ENCODE results near the gene DRAM1.

The DRAM1 gene

DNA sequence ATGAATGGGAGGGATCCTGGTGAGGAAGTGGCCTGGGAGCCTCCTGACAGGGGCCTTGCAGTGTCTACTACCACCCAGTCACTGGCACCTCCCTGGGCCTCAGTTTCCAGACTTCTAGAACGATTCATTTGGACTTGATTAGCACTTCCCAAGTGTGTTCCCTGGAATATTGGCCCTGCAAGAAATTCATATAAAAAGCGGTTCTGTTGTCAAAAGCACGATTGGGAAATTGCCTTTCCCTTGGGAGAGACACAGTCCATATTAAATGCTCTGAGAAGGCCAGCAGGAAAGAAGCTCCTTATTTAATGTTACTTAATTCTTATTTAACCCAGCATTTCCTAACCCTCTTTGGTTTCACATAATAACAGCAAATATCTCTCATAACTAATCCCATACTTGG is 61.9 kb downstream of the DRAM1 start:
- TF ChIP-seq, protein P1, sequence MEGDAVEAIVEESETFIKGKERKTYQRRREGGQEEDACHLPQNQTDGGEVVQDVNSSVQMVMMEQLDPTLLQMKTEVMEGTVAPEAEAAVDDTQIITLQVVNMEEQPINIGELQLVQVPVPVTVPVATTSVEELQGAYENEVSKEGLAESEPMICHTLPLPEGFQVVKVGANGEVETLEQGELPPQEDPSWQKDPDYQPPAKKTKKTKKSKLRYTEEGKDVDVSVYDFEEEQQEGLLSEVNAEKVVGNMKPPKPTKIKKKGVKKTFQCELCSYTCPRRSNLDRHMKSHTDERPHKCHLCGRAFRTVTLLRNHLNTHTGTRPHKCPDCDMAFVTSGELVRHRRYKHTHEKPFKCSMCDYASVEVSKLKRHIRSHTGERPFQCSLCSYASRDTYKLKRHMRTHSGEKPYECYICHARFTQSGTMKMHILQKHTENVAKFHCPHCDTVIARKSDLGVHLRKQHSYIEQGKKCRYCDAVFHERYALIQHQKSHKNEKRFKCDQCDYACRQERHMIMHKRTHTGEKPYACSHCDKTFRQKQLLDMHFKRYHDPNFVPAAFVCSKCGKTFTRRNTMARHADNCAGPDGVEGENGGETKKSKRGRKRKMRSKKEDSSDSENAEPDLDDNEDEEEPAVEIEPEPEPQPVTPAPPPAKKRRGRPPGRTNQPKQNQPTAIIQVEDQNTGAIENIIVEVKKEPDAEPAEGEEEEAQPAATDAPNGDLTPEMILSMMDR (IDR thresholded peaks at IDR 0.05): no peak
- TF ChIP-seq ZFX (IDR thresholded peaks at IDR 0.05; ENCODE audit: borderline replicate concordance): no peak
- no peak overlapping the region for H3K27ac ChIP-seq

DNA sequence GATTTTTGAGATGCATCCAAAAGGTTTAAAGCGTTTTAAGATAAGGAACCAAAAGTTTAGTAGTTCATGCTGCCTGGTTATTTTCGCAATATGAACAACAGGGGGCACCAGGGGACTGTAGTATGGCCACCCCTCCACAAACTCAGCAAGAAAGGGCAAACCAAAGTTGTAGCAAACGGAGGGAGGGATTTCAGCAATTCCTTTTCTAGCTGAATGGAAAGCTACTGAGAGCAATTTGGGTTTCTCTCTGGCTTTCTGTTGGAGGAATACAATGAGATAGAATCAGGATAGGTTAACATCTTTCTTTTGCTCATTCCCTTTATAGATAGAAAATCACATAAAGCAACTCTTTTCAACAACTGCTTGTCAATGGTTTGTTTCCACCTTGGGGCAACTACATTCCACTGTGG is 62.5 kb downstream of the DRAM1 start:
- H3K27ac ChIP-seq: no peak overlapping the region
- TF ChIP-seq, protein P1 (IDR thresholded peaks at IDR 0.05): peak; percentile 96
- no peak for TF ChIP-seq ZFX (IDR thresholded peaks at IDR 0.05; ENCODE audit: borderline replicate concordance)

DNA sequence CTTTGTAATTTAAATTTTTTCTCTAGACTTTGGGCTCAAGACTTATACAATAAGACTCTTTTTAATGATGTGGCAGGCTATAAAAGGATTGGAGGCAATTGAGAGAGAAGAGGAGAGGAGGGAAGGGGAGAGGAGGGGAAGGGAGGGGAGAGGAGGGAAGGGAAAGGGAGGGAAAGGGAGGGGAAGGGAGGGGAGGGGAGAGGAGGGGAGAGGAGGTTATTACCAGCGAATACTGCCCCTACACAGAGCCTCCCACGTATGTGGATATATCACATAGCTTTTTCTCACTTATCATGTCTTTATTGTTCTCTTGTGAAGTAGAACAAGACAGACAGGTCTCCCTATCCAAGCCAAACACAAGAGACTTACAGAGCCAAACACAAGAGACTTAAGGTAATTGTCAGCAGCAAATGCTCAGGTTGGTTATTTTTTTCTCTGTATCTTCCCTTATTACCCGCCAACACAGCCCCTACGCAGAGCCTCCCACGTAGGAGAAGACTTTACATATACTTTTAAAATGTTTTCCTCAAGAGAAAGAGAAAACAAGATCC is 63.1 kb downstream of the DRAM1 start:
- TF ChIP-seq, protein P1 (IDR thresholded peaks at IDR 0.05): no peak
- TF ChIP-seq ZFX (IDR thresholded peaks at IDR 0.05; ENCODE audit: borderline replicate concordance): no peak
- no peak overlapping the region for H3K27ac ChIP-seq

DNA sequence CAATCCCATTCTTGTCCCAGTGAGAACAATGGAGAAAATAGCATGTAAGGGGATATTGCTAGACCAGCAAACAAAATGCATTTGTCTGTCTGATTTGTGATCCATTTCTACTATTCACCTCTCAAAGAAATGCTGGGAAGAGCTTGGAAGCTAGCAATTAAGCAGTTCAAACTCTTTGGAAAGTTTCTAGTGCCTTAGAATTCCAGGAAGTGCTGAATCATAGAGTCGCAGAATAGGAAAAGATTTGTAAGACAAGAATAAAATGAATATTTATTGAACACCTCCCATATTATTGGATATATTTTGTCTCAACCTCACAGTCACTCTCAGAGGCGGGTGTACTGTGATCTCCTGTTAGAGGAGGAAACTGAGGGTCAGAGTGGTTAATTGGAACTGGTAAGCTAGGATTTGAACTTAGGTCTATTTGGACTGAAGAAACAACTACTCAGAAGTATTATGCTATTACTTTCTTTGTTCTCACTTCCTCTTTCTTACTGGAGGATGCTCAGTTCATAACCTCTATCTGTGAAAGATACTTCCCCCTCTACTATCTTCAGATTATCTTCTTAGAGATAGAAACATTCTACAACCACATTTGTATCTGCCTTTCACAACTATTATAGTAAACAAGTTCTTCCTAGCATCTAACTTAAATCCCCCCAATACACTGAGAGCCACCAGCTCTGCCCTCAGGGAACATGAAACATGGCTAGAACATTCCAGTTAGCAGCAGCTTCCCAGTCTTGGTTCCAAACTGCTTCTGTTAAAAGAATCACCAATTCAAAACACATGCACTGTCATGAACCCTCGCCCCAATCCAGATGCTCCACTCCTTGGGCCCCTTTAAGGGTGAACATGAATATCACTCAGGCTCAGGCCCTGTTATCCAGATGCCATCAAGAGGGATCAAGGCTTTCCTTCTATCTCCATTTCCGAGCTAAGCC is 64.2 kb downstream of the DRAM1 start:
- TF ChIP-seq, protein P1 (IDR thresholded peaks at IDR 0.05): no peak
- TF ChIP-seq ZFX (IDR thresholded peaks at IDR 0.05; ENCODE audit: borderline replicate concordance): no peak
- H3K27ac ChIP-seq: no peak overlapping the region

DNA sequence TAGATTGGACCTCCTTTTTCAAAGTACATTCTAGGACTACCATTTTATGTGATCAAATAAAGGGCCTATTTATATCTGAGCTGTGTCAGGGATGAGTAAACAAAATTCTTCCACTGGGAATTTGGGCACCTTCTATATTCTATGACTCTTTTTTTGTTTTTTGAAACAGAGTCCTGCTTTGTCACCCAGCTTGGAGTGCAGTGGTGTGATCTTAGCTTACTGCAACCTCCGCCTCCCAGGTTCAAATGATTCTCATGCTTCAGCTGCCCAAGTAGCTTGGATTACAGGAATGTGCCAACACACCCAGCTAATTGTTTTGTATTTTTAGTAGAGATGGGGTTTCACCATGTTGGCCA is 64.8 kb downstream of the DRAM1 start:
- no peak overlapping the region for H3K27ac ChIP-seq
- TF ChIP-seq, protein P1 (IDR thresholded peaks at IDR 0.05): no peak
- TF ChIP-seq ZFX (IDR thresholded peaks at IDR 0.05; ENCODE audit: borderline replicate concordance): no peak

DNA sequence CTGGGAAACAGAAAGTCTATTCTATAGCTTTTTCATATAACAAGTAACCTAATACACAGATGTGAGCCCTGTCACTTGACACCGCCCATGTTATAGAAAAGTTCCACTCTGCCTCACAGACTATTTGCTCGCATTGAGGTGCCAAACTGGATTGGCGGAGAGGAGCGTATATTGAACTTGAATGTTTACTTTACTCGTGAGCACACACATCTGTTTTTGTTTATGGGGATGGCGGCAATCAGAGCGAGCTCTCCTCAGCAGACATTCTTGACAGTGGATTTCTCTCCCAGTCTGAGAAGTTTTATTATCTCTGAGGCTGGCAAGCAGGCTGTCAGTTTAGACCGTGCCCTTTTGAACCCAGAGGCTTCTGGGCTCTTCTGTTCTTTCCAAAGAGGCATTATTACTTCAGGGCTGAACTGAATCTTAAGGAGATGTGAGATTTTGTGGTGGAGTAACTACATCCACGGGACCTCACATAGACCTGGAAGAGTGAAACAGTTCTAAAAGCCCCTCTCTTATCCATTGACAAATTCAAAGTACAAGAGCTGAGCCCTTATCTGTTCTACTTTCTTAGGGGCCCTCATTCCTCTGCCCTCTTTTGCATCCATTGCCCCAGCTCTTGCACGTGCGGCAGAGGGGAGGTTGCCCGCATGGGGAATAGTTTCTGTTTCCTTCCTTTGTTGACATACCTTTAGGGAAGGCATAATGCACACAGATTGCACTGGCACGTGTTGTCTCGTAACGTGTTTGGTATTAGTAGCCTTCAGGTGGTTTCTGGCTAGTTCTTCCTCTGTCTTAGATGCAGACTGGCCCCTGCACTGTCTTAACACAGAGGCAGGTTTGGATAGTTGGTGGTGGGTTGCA is 68.2 kb downstream of the DRAM1 start:
- H3K27ac ChIP-seq: peak overlapping the region; percentile 60
- TF ChIP-seq, protein P1 (IDR thresholded peaks at IDR 0.05): no peak
- TF ChIP-seq ZFX (IDR thresholded peaks at IDR 0.05; ENCODE audit: borderline replicate concordance): no peak
